Glomerular visceral epithelial cell (primary cell): ENCODE results near the gene EPB41L1.

Experiments
- DNase-seq: peaks from one replicate; pipeline ENCODE4 v3.0.0-alpha.2; 2016; ENCODE audit errors: extremely low spot score

The EPB41L1 gene

GRCh38 chr20:36279776-36280175 is 125.2 kb downstream of the EPB41L1 start:
- DNase-seq, result no peak

GRCh38 chr20:36281785-36282380 is 127.3 kb downstream of the EPB41L1 start:
- DNase-seq, result no peak
